Trophoblast cell (in vitro differentiated cells and primary cell): ENCODE data around the gene DAB1.

ENCODE experiments used
- DNase-seq, 2 donors: peaks; one replicate each; pipeline ENCODE4 v3.0.0-alpha.2; 2016
- H2AFZ ChIP-seq: 2 replicates; pipeline ENCODE4 v1.6.1; 2013; ENCODE audit warnings: low read length, moderate library complexity, mild to moderate bottlenecking; ENCODE audit not compliant: insufficient read depth, poor library complexity
- H2AK5ac ChIP-seq: 2 replicates; pipeline ENCODE4 v1.6.1; 2013; ENCODE audit warnings: mild to moderate bottlenecking, low read length
- H2BK120ac ChIP-seq: 2 replicates; pipeline ENCODE4 v1.6.1; 2013; ENCODE audit warnings: low read length, mild to moderate bottlenecking, moderate library complexity; ENCODE audit not compliant: insufficient read depth, poor library complexity
- H2BK12ac ChIP-seq: 2 replicates; pipeline ENCODE4 v1.6.1; 2013; ENCODE audit warnings: mild to moderate bottlenecking, low read length, moderate library complexity
- H2BK5ac ChIP-seq: 2 replicates; pipeline ENCODE4 v1.6.1; 2013; ENCODE audit warnings: low read length, low read depth, moderate library complexity, mild to moderate bottlenecking; ENCODE audit not compliant: poor library complexity
- H3K14ac ChIP-seq: 2 replicates; pipeline ENCODE4 v1.6.1; 2013; ENCODE audit warnings: mild to moderate bottlenecking, low read length
- H3K18ac ChIP-seq: 2 replicates; pipeline ENCODE4 v1.6.1; 2013; ENCODE audit warnings: mild to moderate bottlenecking, low read length
- H3K23ac ChIP-seq: 2 replicates; pipeline ENCODE4 v1.6.1; 2013; ENCODE audit warnings: low read length
- H3K27ac ChIP-seq: 2 replicates; pipeline ENCODE4 v1.5.1; 2013; ENCODE audit warnings: low read depth, mild to moderate bottlenecking, inconsistent platforms, low read length, moderate library complexity
- H3K27me3 ChIP-seq: 2 replicates; pipeline ENCODE4 v1.6.1; 2013; ENCODE audit warnings: inconsistent platforms, mild to moderate bottlenecking, low read length, moderate library complexity; ENCODE audit not compliant: insufficient read depth
- H3K36me3 ChIP-seq, 2 experiments: 1 replicate in 1 of 2; 2 replicates in 1 of 2; pipeline ENCODE4 v1.6.1; 2013; ENCODE audit warnings: low read length in 2 of 2, mild to moderate bottlenecking in 2 of 2, moderate library complexity in 1 of 2; ENCODE audit not compliant: insufficient read depth in 2 of 2, control insufficient read depth in 1 of 2
- H3K4ac ChIP-seq: 2 replicates; pipeline ENCODE4 v1.6.1; 2013; ENCODE audit warnings: low read depth, mild to moderate bottlenecking, low read length, moderate library complexity
- H3K4me1 ChIP-seq, 2 experiments: 1 replicate in 1 of 2; 2 replicates in 1 of 2; pipeline ENCODE4 v1.6.1; 2013; ENCODE audit warnings: low read length in 2 of 2, mild to moderate bottlenecking in 2 of 2, moderate library complexity in 1 of 2; ENCODE audit not compliant: insufficient read depth in 2 of 2, control insufficient read depth in 1 of 2
- H3K4me2 ChIP-seq: 2 replicates; pipeline ENCODE4 v1.6.1; 2013; ENCODE audit warnings: inconsistent platforms, mild to moderate bottlenecking, low read length, moderate library complexity
- H3K4me3 ChIP-seq: 2 replicates; pipeline ENCODE4 v1.5.1; 2013; ENCODE audit warnings: mild to moderate bottlenecking, low read depth, low read length, inconsistent platforms
- H3K79me1 ChIP-seq: one replicate; pipeline ENCODE4 v1.6.1; 2013; ENCODE audit warnings: low read length
- H3K79me2 ChIP-seq: 2 replicates; pipeline ENCODE4 v1.6.1; 2013; ENCODE audit warnings: low read length, mild to moderate bottlenecking; ENCODE audit not compliant: control insufficient read depth, insufficient read depth, poor library complexity
- H3K9ac ChIP-seq: 2 replicates; pipeline ENCODE4 v1.6.1; 2013; ENCODE audit warnings: mild to moderate bottlenecking, low read length
- H3K9me3 ChIP-seq: 2 replicates; pipeline ENCODE4 v1.6.1; 2013; ENCODE audit warnings: low read depth, mild to moderate bottlenecking, control low read depth, inconsistent platforms, low read length; ENCODE audit not compliant: insufficient read depth
- H4K12ac ChIP-seq: 2 replicates; pipeline ENCODE4 v1.6.1; 2013; ENCODE audit warnings: low read depth, mild to moderate bottlenecking, low read length, moderate library complexity
- H4K8ac ChIP-seq: 2 replicates; pipeline ENCODE4 v1.6.1; 2013; ENCODE audit warnings: low read depth, mild to moderate bottlenecking, low read length, moderate library complexity
- H4K91ac ChIP-seq: one replicate; pipeline ENCODE4 v1.6.1; 2013; ENCODE audit warnings: low read depth, mild to moderate bottlenecking, low read length, moderate library complexity
- WGBS: extraction: QIAGEN DNeasy Blood & Tissue Kit; methylation state at CpG from one replicate; pipeline ENCODE4 v1.1.7; 2013; ENCODE audit warnings: missing lambda C conversion rate; ENCODE audit not compliant: insufficient read length, insufficient coverage; ENCODE audit errors: extremely low coverage; 5-methylcytosine and 5-hydroxymethylcytosine counted together

The DAB1 gene

DNA sequence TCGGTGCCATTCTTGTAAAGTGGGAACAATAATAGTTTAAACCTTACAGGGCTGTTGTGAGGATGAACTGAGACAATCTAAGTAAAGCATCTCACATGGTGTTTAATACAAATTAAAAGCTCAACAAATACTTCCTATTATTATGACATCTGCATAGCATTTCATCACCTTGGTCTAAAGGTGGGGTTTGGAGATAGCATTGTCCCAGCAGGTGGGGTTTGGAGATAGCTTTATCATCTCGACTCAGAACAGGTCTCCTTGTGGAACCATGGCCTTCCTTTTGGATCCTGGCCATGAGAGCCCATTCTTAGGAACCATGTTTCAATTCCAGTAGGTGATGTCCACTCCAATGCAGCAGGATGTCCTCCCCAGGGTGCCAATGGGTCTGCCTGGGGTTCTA is 437.5 kb downstream of the DAB1 start:
- H3K27me3 ChIP-seq, result no peaks in the 10 kb centered on the region
- H3K36me3 ChIP-seq, result no peaks in the 10 kb centered on the region
- H3K4me1 ChIP-seq, result no peaks in the 10 kb centered on the region
- H4K8ac ChIP-seq, result no peak overlapping the region
- no peak overlapping the region for H3K27ac ChIP-seq
- H2BK5ac ChIP-seq, result no peak overlapping the region
- no peaks in the 10 kb centered on the region for H3K9me3 ChIP-seq
- no peak overlapping the region for H3K18ac ChIP-seq
- no peak overlapping the region for H3K4ac ChIP-seq
- no peak overlapping the region for H3K4me3 ChIP-seq
- no peak overlapping the region for H4K12ac ChIP-seq
- no peaks in the 10 kb centered on the region for H3K79me2 ChIP-seq
- no peak overlapping the region for H2AK5ac ChIP-seq
- H3K14ac ChIP-seq, result no peak overlapping the region
- DNase-seq, result no peak
- no peak overlapping the region for H2BK12ac ChIP-seq
- H2AFZ ChIP-seq, result no peak overlapping the region
- no peak overlapping the region for H3K4me2 ChIP-seq
- H3K79me1 ChIP-seq, result no peaks in the 10 kb centered on the region
- no CpG with 5 or more reads among the region's 2 CpGs for WGBS
- H3K9ac ChIP-seq, result no peak overlapping the region
- H3K23ac ChIP-seq, result no peak overlapping the region
- H4K91ac ChIP-seq, result no peak overlapping the region
- no peak overlapping the region for H2BK120ac ChIP-seq

- no peak overlapping the region for H3K4me2 ChIP-seq
- H2AFZ ChIP-seq, result no peak overlapping the region
- no peak overlapping the region for H3K4me3 ChIP-seq
- no peak overlapping the region for H4K91ac ChIP-seq
- no peaks in the 10 kb centered on the region for H3K79me2 ChIP-seq
- no peak overlapping the region for H2BK12ac ChIP-seq
- H3K9ac ChIP-seq, result no peak overlapping the region
- no peak overlapping the region for H2BK5ac ChIP-seq
- no peak for DNase-seq
- no peak overlapping the region for H3K4ac ChIP-seq
- H3K14ac ChIP-seq, result no peak overlapping the region
- H3K27me3 ChIP-seq, result no peaks in the 10 kb centered on the region
- H2AK5ac ChIP-seq, result no peak overlapping the region
- no peaks in the 10 kb centered on the region for H3K9me3 ChIP-seq
- H2BK120ac ChIP-seq, result no peak overlapping the region
- H4K8ac ChIP-seq, result no peak overlapping the region
- H4K12ac ChIP-seq, result no peak overlapping the region
- no peak overlapping the region for H3K18ac ChIP-seq
- H3K23ac ChIP-seq, result no peak overlapping the region
- no CpG with 5 or more reads among the region's 2 CpGs for WGBS
- no peak overlapping the region for H3K27ac ChIP-seq
- no peaks in the 10 kb centered on the region for H3K36me3 ChIP-seq
- H3K4me1 ChIP-seq, result no peaks in the 10 kb centered on the region
- no peaks in the 10 kb centered on the region for H3K79me1 ChIP-seq
Measured at GRCh38 chr1:56985857-56986256, 438.0 kb downstream of the DAB1 start.

DNA sequence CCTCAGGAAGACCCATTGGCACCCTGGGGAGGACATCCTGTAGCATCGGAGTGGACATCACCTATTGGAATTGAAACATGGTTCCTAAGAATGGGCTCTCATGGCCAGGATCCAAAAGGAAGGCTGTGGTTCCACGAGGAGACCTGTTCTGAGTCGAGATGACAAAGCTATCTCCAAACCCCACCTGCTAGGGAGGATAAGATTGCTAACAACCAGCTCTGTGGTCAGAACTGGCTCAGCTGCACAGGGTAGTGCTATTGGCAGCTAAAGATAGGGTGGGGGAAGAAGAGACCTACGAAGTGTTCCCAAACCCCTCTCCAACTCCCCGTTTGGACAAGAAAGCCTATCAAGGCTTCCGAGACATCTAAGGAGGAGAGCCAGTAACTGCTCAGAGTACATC is 440.4 kb downstream of the DAB1 start:
- Histone ChIP-seq H2BK12ac (no peak overlapping the region), H3K4me3 (no peak overlapping the region), H4K91ac (no peak overlapping the region), H4K12ac (no peak overlapping the region), H3K79me1 (no peaks in the 10 kb centered on the region), H3K23ac (no peak overlapping the region), H3K18ac (no peak overlapping the region), H3K4me2 (no peak overlapping the region), H4K8ac (no peak overlapping the region), H3K79me2 (no peaks in the 10 kb centered on the region), H3K36me3 (no peaks in the 10 kb centered on the region), H2AFZ (no peak overlapping the region), H3K9me3 (no peaks in the 10 kb centered on the region), H3K4ac (no peak overlapping the region), H3K27me3 (no peaks in the 10 kb centered on the region), H3K9ac (no peak overlapping the region), H2BK120ac (no peak overlapping the region), H3K14ac (no peak overlapping the region), H2BK5ac (no peak overlapping the region), H3K27ac (no peak overlapping the region), H2AK5ac (no peak overlapping the region), H3K4me1 (no peaks in the 10 kb centered on the region)
- no CpG with 5 or more reads among the region's 6 CpGs for WGBS
- no peak for DNase-seq

GRCh38 chr1:56979986-56980755 is 443.7 kb downstream of the DAB1 start:
- Histone ChIP-seq H3K4ac (no peak overlapping the region), H2BK5ac (no peak overlapping the region), H3K4me1 (no peaks in the 10 kb centered on the region), H3K14ac (no peak overlapping the region), H3K27ac (no peak overlapping the region), H3K23ac (no peak overlapping the region), H4K12ac (no peak overlapping the region), H3K27me3 (no peaks in the 10 kb centered on the region), H3K36me3 (no peaks in the 10 kb centered on the region), H4K91ac (no peak overlapping the region), H3K79me1 (no peaks in the 10 kb centered on the region), H2BK120ac (no peak overlapping the region), H3K9ac (no peak overlapping the region), H3K18ac (no peak overlapping the region), H2AFZ (no peak overlapping the region), H3K4me3 (no peak overlapping the region), H4K8ac (no peak overlapping the region), H3K4me2 (no peak overlapping the region), H3K79me2 (no peaks in the 10 kb centered on the region), H3K9me3 (no peaks in the 10 kb centered on the region), H2AK5ac (no peak overlapping the region), H2BK12ac (no peak overlapping the region)
- no CpG with 5 or more reads among the region's 4 CpGs for WGBS
- no peak for DNase-seq
